Calu3 (cell line): ENCODE data around the gene IFT88. TPM values are rescaled to one million over a fixed set of nuclear protein-coding genes. Genes with fewer than 3 reads are reported as not detected.

Experiments
- BruUV-seq: library from RNA; stranded (reverse); fragments of 400-500 nt; replicated peaks from 2 replicates; lab custom pipeline; 2021; lab: Mats Ljungman, UMichigan
- CTCF ChIA-PET: fragments of 300-600 bp; sonication (Branson Sonifier 250); formaldehyde crosslinking; loops from one replicate; lab custom pipeline; 2022; ENCODE audit warnings: antibody characterized with exemption; lab: Charles Lee
- DNase-seq: peaks from one replicate; pipeline ENCODE4 v3.0.0; 2022
- H3K27ac Mint-ChIP-seq: one replicate; pipeline ENCODE4 v1.8.0; 2022; ENCODE audit warnings: mixed read lengths; ENCODE audit not compliant: unreplicated experiment
- H3K27me3 Mint-ChIP-seq: one replicate; pipeline ENCODE4 v1.8.0; 2022; ENCODE audit warnings: mixed read lengths; ENCODE audit not compliant: unreplicated experiment
- H3K36me3 Mint-ChIP-seq: one replicate; pipeline ENCODE4 v1.8.0; 2022; ENCODE audit warnings: mild to moderate bottlenecking, moderate library complexity, mixed read lengths; ENCODE audit not compliant: insufficient read depth, unreplicated experiment
- H3K4me1 Mint-ChIP-seq: one replicate; pipeline ENCODE4 v1.8.0; 2022; ENCODE audit warnings: mild to moderate bottlenecking, low read depth, mixed read lengths; ENCODE audit not compliant: unreplicated experiment
- H3K4me3 Mint-ChIP-seq: one replicate; pipeline ENCODE4 v1.8.0; 2022; ENCODE audit warnings: mild to moderate bottlenecking, low read depth, moderate library complexity, mixed read lengths; ENCODE audit not compliant: unreplicated experiment
- H3K9me3 Mint-ChIP-seq: one replicate; pipeline ENCODE4 v1.8.0; 2022; ENCODE audit warnings: low read depth, mixed read lengths; ENCODE audit not compliant: unreplicated experiment
- intact Hi-C: fragments of 100-400 bp; cut with micrococcal nuclease; formaldehyde crosslinking; loops from one replicate; pipeline ENCODE4 v1.10.0; 2022; ENCODE audit not compliant: unreplicated experiment
- total RNA-seq: library from RNA; stranded (reverse); gene quantifications from 2 replicates; pipeline ENCODE4 v1.2.3, GENCODE V29; 2022
- TF ChIP-seq, protein P1 (sequence below): fragments of 200-600 bp; IDR thresholded peaks from one replicate; pipeline ENCODE4 v1.8.0; 2022; ENCODE audit warnings: antibody characterized with exemption; ENCODE audit not compliant: unreplicated experiment

The IFT88 gene
- total RNA-seq, 1 experiment from 2014 or later, result 13.6 TPM

- no peaks in the 10 kb centered on the region for H3K4me1 Mint-ChIP-seq
- no peak overlapping the region for H3K27ac Mint-ChIP-seq
- no peaks in the 10 kb centered on the region for H3K27me3 Mint-ChIP-seq
- CTCF ChIA-PET, result no interaction called here
- no peak for DNase-seq
- intact Hi-C loops, result no loop called here
- TF ChIP-seq, protein P1, sequence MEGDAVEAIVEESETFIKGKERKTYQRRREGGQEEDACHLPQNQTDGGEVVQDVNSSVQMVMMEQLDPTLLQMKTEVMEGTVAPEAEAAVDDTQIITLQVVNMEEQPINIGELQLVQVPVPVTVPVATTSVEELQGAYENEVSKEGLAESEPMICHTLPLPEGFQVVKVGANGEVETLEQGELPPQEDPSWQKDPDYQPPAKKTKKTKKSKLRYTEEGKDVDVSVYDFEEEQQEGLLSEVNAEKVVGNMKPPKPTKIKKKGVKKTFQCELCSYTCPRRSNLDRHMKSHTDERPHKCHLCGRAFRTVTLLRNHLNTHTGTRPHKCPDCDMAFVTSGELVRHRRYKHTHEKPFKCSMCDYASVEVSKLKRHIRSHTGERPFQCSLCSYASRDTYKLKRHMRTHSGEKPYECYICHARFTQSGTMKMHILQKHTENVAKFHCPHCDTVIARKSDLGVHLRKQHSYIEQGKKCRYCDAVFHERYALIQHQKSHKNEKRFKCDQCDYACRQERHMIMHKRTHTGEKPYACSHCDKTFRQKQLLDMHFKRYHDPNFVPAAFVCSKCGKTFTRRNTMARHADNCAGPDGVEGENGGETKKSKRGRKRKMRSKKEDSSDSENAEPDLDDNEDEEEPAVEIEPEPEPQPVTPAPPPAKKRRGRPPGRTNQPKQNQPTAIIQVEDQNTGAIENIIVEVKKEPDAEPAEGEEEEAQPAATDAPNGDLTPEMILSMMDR, result no peak
- no TSS peak for BruUV-seq
- no peaks in the 10 kb centered on the region for H3K36me3 Mint-ChIP-seq
- no peaks in the 10 kb centered on the region for H3K9me3 Mint-ChIP-seq
- no peak overlapping the region for H3K4me3 Mint-ChIP-seq
Measured at GRCh38 chr13:20592606-20593005, 25.6 kb downstream of the IFT88 start.

DNA sequence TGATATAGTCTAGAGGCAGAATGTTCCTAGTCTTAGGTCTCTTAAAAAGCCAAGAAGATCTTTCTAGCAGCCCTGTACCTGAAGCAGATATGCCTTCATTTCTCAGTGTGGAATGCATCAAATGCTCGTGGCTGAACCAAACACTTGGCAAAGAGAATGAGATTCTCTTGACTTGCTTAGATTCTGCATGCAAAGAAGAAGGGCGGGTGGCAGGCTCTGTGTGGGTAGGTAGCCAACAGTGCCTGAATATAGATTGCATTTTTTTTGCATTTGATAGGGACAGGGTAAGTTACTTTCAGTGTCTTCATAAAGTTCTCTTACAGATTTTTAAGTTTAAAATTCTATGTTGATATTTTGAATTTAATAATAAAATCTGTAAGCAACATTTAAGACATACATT is 27.3 kb downstream of the IFT88 start:
- Mint-ChIP-seq H3K27ac (no peak overlapping the region), H3K9me3 (no peaks in the 10 kb centered on the region), H3K36me3 (no peaks in the 10 kb centered on the region), H3K4me3 (no peak overlapping the region), H3K27me3 (no peaks in the 10 kb centered on the region), H3K4me1 (no peaks in the 10 kb centered on the region)
- no TSS peak for BruUV-seq
- TF ChIP-seq, protein P1, result no peak
- intact Hi-C loops, result no loop called here
- CTCF ChIA-PET, result interaction anchor here (0.6 kb wide), 1 partner anchor 575 kb away, joined by 4 read pairs; no protein-coding TSS in a partner anchor
- no peak for DNase-seq

DNA sequence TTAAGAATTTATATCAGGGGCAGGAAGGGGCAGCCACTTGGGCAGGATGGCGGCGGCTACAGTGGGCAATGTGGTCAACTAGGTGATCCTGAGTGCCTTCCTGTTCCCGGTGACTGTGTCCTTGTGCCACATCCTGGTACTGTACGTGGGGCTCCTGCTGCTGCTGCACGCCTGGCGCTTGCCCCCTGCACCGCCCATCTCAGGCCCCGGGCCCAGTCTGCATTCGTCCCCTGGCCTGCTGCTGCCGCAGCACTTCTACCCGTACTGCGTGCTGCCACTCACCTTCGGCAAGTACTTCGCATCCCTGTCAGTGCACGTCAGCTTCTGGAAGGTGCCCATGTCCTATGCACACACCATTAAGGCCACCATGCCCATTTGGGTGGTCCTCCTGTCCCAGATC is 40.1 kb downstream of the IFT88 start:
- DNase-seq, result no peak
- Mint-ChIP-seq H3K27me3 (no peaks in the 10 kb centered on the region), H3K27ac (no peak overlapping the region), H3K36me3 (peaks cover 5% of the 10 kb centered on the region), H3K4me1 (no peaks in the 10 kb centered on the region), H3K4me3 (no peak overlapping the region), H3K9me3 (no peaks in the 10 kb centered on the region)
- intact Hi-C loops, result no loop called here
- BruUV-seq, result no TSS peak
- TF ChIP-seq, protein P1, result no peak
- CTCF ChIA-PET, result no interaction called here

DNA sequence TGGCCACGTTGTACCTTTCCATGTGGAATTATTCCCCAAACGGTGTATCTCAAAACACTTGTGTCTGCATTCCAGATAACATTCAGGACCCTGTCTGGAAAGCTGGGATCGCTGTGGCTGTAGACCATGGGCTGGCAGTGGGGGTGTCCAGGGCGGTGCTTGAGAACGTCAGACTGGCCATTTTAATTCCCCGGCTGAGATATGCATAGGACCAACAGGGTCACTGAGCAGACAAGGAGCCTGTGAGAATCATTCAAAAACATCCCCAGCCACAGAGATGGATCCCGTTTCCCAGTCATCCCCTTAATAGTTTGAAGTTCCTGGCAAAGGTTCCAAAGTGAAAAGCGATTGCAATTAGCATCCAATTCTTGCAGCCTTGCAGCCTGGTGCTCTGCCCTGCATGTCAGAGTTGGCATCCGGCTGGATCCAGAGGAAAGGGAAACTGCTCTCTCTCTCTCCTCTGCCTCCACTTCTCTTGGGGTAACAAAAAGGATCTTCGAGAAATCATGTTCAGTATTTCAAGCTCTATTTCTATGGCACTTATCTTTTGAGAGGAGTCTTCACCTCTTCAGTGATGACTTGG is 41.6 kb downstream of the IFT88 start:
- DNase-seq, result no peak
- Mint-ChIP-seq H3K27ac (no peak overlapping the region), H3K4me1 (no peaks in the 10 kb centered on the region), H3K36me3 (peaks cover 5% of the 10 kb centered on the region), H3K27me3 (no peaks in the 10 kb centered on the region), H3K9me3 (no peaks in the 10 kb centered on the region), H3K4me3 (no peak overlapping the region)
- intact Hi-C loops, result no loop called here
- TF ChIP-seq, protein P1, result no peak
- no TSS peak for BruUV-seq
- CTCF ChIA-PET, result no interaction called here
